GM19455 (cell line): Measurements from ENCODE around the gene LBHD2.
"Not testable (repeated sequence)": the region's sequence is repeated elsewhere in the genome, so short reads cannot be mapped to it uniquely, and the experiment has no call there.

Source experiments
- ATAC-seq: cut with Tn5 transposase; IDR thresholded peaks from one replicate; pipeline ENCODE4 v1.9.1; 2021; ENCODE audit not compliant: unreplicated experiment

The LBHD2 gene

GRCh38 chr14:103084021-103084919, at the start of gene LBHD2:
Gene LBHD2 (plus strand): TSS chr14:103084210. CDS start chr14:103086013, 1,803 bp downstream.
- no peak for ATAC-seq

GRCh38 chr14:103041464-103041863, 42.5 kb upstream of the LBHD2 start:
- ATAC-seq = no peak

GRCh38 chr14:103043257-103044015, 40.6 kb upstream of the LBHD2 start:
- no peak for ATAC-seq

GRCh38 chr14:103045371-103045869, 38.6 kb upstream of the LBHD2 start:
- no peak for ATAC-seq

- ATAC-seq = not testable (repeated sequence)
These were observed 36.6 kb upstream of the LBHD2 start for GRCh38 chr14:103047453-103047852.

- ATAC-seq = no peak
These were observed 33.1 kb upstream of the LBHD2 start for GRCh38 chr14:103050935-103051334.

GRCh38 chr14:103052407-103052806, 31.6 kb upstream of the LBHD2 start:
- ATAC-seq = no peak

- ATAC-seq = no peak
These were observed 28.3 kb upstream of the LBHD2 start for GRCh38 chr14:103055695-103056094.

- ATAC-seq = no peak
These were observed 27.5 kb upstream of the LBHD2 start for GRCh38 chr14:103056322-103057027.

GRCh38 chr14:103057028-103057371, 27.0 kb upstream of the LBHD2 start:
- ATAC-seq = peak; percentile 38

- peak; percentile 83 for ATAC-seq
These were observed 26.4 kb upstream of the LBHD2 start, which contains the start of gene CDC42BPB for GRCh38 chr14:103057372-103058163. Gene CDC42BPB (minus strand): TSS chr14:103057549. CDS start chr14:103057173, 376 bp downstream.

- ATAC-seq = peak; percentile 3
These were observed 25.6 kb upstream of the LBHD2 start for GRCh38 chr14:103058164-103059055.

- no peak for ATAC-seq
These were observed 24.5 kb upstream of the LBHD2 start for GRCh38 chr14:103059556-103059955.

GRCh38 chr14:103061482-103061976, 22.5 kb upstream of the LBHD2 start:
- ATAC-seq = no peak

GRCh38 chr14:103064436-103064835, 19.6 kb upstream of the LBHD2 start:
- no peak for ATAC-seq

GRCh38 chr14:103064978-103065377, 19.0 kb upstream of the LBHD2 start:
- no peak for ATAC-seq

- no peak for ATAC-seq
These were observed 18.1 kb upstream of the LBHD2 start for GRCh38 chr14:103065861-103066260.

- ATAC-seq = no peak
These were observed 17.6 kb upstream of the LBHD2 start for GRCh38 chr14:103066399-103066798.
